K562 (cell line): ENCODE measurements around the gene CAVIN1. TPM values are rescaled to one million over a fixed set of nuclear protein-coding genes. Genes with fewer than 3 reads are reported as not detected.

Source experiments
- CXXC5 ChIP-seq: fragments of 250-450 bp; sonication (Bioruptor Pico); IDR thresholded peaks from 2 replicates; pipeline ENCODE4 v1.8.0; 2022; ENCODE audit warnings: inconsistent platforms, mild to moderate bottlenecking, moderate library complexity
- FOSL1 ChIP-seq: fragments of 200-800 bp; sonication (Bioruptor generic); conservative IDR thresholded peaks from 2 replicates; pipeline ENCODE4 v1.6.1; 2016; ENCODE audit warnings: missing genetic modification characterization, missing compliant biosample characterization
- GTF2B ChIP-seq: IDR thresholded peaks from 2 replicates; pipeline ENCODE4 v1.6.1; 2011; ENCODE audit not compliant: insufficient read length; ENCODE audit errors: extremely low read depth
- MXD1 ChIP-seq: fragments of 250-450 bp; sonication (Bioruptor Pico); IDR thresholded peaks from 2 replicates; pipeline ENCODE4 v1.8.0; 2021; ENCODE audit warnings: borderline replicate concordance, mild to moderate bottlenecking, moderate library complexity; ENCODE audit not compliant: poor library complexity, severe bottlenecking
- NCOA4 ChIP-seq: fragments of 450-650 bp; IDR thresholded peaks from 2 replicates; pipeline ENCODE4 v1.6.1; 2018; ENCODE audit warnings: mild to moderate bottlenecking; ENCODE audit not compliant: partially characterized antibody
- NCOR1 ChIP-seq: fragments of 450-650 bp; IDR thresholded peaks from 2 replicates; pipeline ENCODE4 v1.6.1; 2016; ENCODE audit warnings: mild to moderate bottlenecking, moderate library complexity
- POLR2B ChIP-seq: fragments of 450-650 bp; IDR thresholded peaks from 2 replicates; pipeline ENCODE4 v1.6.1; 2018; ENCODE audit warnings: low read depth; ENCODE audit not compliant: partially characterized antibody
- RBFOX2 ChIP-seq: fragments of 200-400 bp; formaldehyde crosslinking; IDR thresholded peaks from 2 replicates; pipeline ENCODE4 v1.6.1; 2017; ENCODE audit warnings: low read depth, mild to moderate bottlenecking, low read length, moderate library complexity
- RBM17 ChIP-seq: fragments of 200-400 bp; formaldehyde crosslinking; IDR thresholded peaks from 2 replicates; pipeline ENCODE4 v1.6.1; 2017; ENCODE audit warnings: low read depth, mild to moderate bottlenecking, low read length, borderline replicate concordance
- SIN3A ChIP-seq, 2 experiments: fragments of 150-350 bp in 1 of 2; IDR thresholded peaks; 2 replicates each; pipeline ENCODE4 v1.6.1; 2011 to 2016; ENCODE audit warnings: borderline replicate concordance in 2 of 2, low read depth in 2 of 2, low read length in 2 of 2, mild to moderate bottlenecking in 2 of 2, moderate library complexity in 2 of 2; ENCODE audit not compliant: control insufficient read depth in 1 of 2
- TAF9B ChIP-seq: fragments of 450-650 bp; IDR thresholded peaks from 2 replicates; pipeline ENCODE4 v1.6.1; 2018; ENCODE audit warnings: mild to moderate bottlenecking; ENCODE audit not compliant: partially characterized antibody
- TCF15 ChIP-seq: fragments of 250-450 bp; sonication (Bioruptor Pico); IDR thresholded peaks from 2 replicates; pipeline ENCODE4 v1.8.0; 2022; ENCODE audit warnings: moderate library complexity, mild to moderate bottlenecking, inconsistent platforms
- TCFL5 ChIP-seq: fragments of 250-450 bp; sonication (Bioruptor Pico); conservative IDR thresholded peaks from 2 replicates; pipeline ENCODE4 v1.6.1; 2021; ENCODE audit warnings: mild to moderate bottlenecking, moderate library complexity, matching md5 sums
- TEAD2 ChIP-seq: fragments of 450-650 bp; IDR thresholded peaks from 2 replicates; pipeline ENCODE4 v1.6.1; 2016; ENCODE audit warnings: missing genetic modification characterization, control low read depth, missing compliant biosample characterization
- TEAD4 ChIP-seq, 2 experiments: sonication (generic) in 1 of 2; formaldehyde crosslinking in 1 of 2; IDR thresholded peaks; 2 replicates each; pipeline versions ENCODE4 v1.6.1 to v1.8.0; 2012 to 2022; ENCODE audit warnings: borderline replicate concordance in 1 of 2, inconsistent platforms in 1 of 2, low read length in 1 of 2, mild to moderate bottlenecking in 1 of 2, missing genetic modification reagents in 1 of 2
- TFAM ChIP-seq: fragments of 250-450 bp; sonication (Bioruptor Pico); conservative IDR thresholded peaks from 2 replicates; pipeline ENCODE4 v1.5.0; 2021; ENCODE audit warnings: mild to moderate bottlenecking, moderate library complexity
- VEZF1 ChIP-seq: fragments of 200-800 bp; sonication (Bioruptor generic); IDR thresholded peaks from 2 replicates; pipeline ENCODE4 v1.6.1; 2017; ENCODE audit warnings: missing genetic modification characterization, missing compliant biosample characterization
- XRCC3 ChIP-seq: fragments of 450-650 bp; IDR thresholded peaks from 2 replicates; pipeline ENCODE4 v1.6.1; 2017; ENCODE audit warnings: mild to moderate bottlenecking, moderate library complexity
- YY1 ChIP-seq, 3 experiments: IDR thresholded peaks; 2 replicates each; pipeline ENCODE4 v1.6.1; 2011; ENCODE audit warnings: low read length in 2 of 3, mild to moderate bottlenecking in 2 of 3, moderate library complexity in 2 of 3, borderline replicate concordance in 1 of 3, control low read depth in 1 of 3, low read depth in 1 of 3; ENCODE audit not compliant: insufficient read depth in 3 of 3, insufficient replicate concordance in 2 of 3, control insufficient read depth in 1 of 3, insufficient read length in 1 of 3; ENCODE audit errors: extremely low read depth in 1 of 3
- ZNF165 ChIP-seq: fragments of 250-450 bp; sonication (Bioruptor Pico); IDR thresholded peaks from 2 replicates; pipeline ENCODE4 v1.4.0; 2020; ENCODE audit warnings: borderline replicate concordance
- ZNF239 ChIP-seq: fragments of 250-450 bp; sonication (Bioruptor Pico); IDR thresholded peaks from 2 replicates; pipeline ENCODE4 v1.4.0; 2020; ENCODE audit warnings: mild to moderate bottlenecking
- ZNF263 ChIP-seq: sonication (generic); formaldehyde crosslinking; IDR thresholded peaks from 2 replicates; pipeline ENCODE4 v1.8.0; 2022; ENCODE audit warnings: mild to moderate bottlenecking, missing genetic modification reagents, borderline replicate concordance
- polyA plus RNA-seq, 8 experiments: library from polyadenylated mRNA; depleted of rRNA in 4 of 8; stranded (reverse) in 5 of 8; unstranded in 3 of 8; fragments of >200 nt; fragmentation: Nextera tagmentation in 2 of 8; fragmentation: Illumina TruSeq in 1 of 8; extraction: Ambion mirVana in 2 of 8; extraction: Trizol in 1 of 8; gene quantifications; 2 replicates each; pipeline versions ENCODE4 v1.2.1 to v1.2.3, GENCODE V29; 2011 to 2014; ENCODE audit warnings: inconsistent platforms in 1 of 8, missing spikeins in 1 of 8
- total RNA-seq, 7 experiments: library from RNA; depleted of rRNA in 6 of 7; stranded (reverse); fragments of >200 nt in 6 of 7; fragmentation: Illumina TruSeq in 2 of 7; extraction: Trizol in 2 of 7; gene quantifications; 2 replicates each; pipeline versions ENCODE4 v1.2.1 to v1.2.3, GENCODE V29; 2011 to 2021; ENCODE audit warnings: low replicate concordance in 1 of 7

Gene CAVIN1
- total and polyA plus RNA-seq, 9 of the 15 experiments (the other 6 are each of a cell fraction or from before 2014, with no cell fraction given), result 6.8 to 162 (median 74.5) TPM

- TF ChIP-seq CXXC5 (CRISPR knock-in tag), result no peak
- TF ChIP-seq TEAD4 (IDR thresholded peaks at IDR 0.05; ENCODE audit: low read length), result peak; percentile 67; the same call in 1 of the 2 replicates
- no peak for TF ChIP-seq TEAD4 (CRISPR knock-in tag; IDR thresholded peaks at IDR 0.05; ENCODE audit: borderline replicate concordance)
- no peak for TF ChIP-seq RBM17
- TF ChIP-seq ZNF165 (CRISPR knock-in tag), result no peak
- TF ChIP-seq RBFOX2, result peak; percentile 70
- no peak for TF ChIP-seq TCF15
- TF ChIP-seq NCOR1, result no peak
- TF ChIP-seq TAF9B, result no peak
- TF ChIP-seq SIN3A (IDR thresholded peaks at IDR 0.05; ENCODE audit: borderline replicate concordance in 2 of 2, control insufficient read depth in 1 of 2, low read depth in 2 of 2, low read length in 2 of 2), result peak in 1 of 2 experiments; percentile 78; a peak in 1 of 4 replicates
- TF ChIP-seq POLR2B, result no peak
- no peak for TF ChIP-seq ZNF263 (CRISPR knock-in tag)
- TF ChIP-seq TCFL5 (CRISPR knock-in tag), result no peak
- TF ChIP-seq FOSL1 (tag), result peak; percentile 52
- no peak for TF ChIP-seq ZNF239 (CRISPR knock-in tag)
- no peak for TF ChIP-seq GTF2B
- TF ChIP-seq XRCC3, result no peak
- TF ChIP-seq TEAD2 (tag), result no peak
- no peak for TF ChIP-seq NCOA4
- no peak for TF ChIP-seq MXD1 (CRISPR knock-in tag)
- no peak for TF ChIP-seq YY1 (IDR thresholded peaks at IDR 0.05; ENCODE audit: borderline replicate concordance in 1 of 3, control insufficient read depth in 1 of 3, extremely low read depth in 1 of 3, insufficient read depth in 3 of 3, insufficient read length in 1 of 3, insufficient replicate concordance in 2 of 3, low read depth in 1 of 3, low read length in 2 of 3)
- no peak for TF ChIP-seq TFAM (CRISPR knock-in tag)
- TF ChIP-seq VEZF1 (CRISPR knock-in tag), result peak; percentile 69
Measured at GRCh38 chr17:42421507-42422338, 1.3 kb downstream of the CAVIN1 start (continued).
